ENCODE data around the gene DYRK1A. TPM values are rescaled to one million over a fixed set of nuclear protein-coding genes. Genes with fewer than 3 reads are reported as not detected.

Gene DYRK1A
- total RNA-seq, 4 donors from 2014 or later, result 76.5 to 105 (median 91.3) TPM

DNA sequence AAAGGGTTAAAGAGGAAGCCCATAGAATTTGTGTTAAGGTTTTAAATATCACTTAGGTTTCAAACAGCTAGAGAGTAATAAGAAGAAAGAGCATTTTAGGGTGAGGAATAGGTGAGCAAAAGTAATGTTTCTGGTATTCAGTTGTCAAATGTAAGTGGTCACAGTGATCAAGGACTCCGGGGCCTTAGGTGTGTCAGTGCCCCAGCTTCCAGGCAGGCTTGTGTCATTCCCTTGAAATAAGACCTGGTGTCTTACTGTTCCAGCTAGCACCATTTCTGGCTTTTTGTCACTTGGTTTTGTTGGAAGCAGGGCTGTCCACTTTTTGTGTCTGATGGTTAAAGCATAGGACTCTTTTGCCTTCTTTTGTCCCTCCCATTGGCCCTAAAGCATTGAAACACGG is 69.6 kb downstream of the DYRK1A start:
- peaks cover 37% of the 10 kb centered on the region for H3K4me1 ChIP-seq
- H3K9me3 ChIP-seq, result no peaks in the 10 kb centered on the region
- no peaks in the 10 kb centered on the region for H3K27me3 ChIP-seq
- no peaks in the 10 kb centered on the region for H3K36me3 ChIP-seq
- H3K4me3 ChIP-seq, result no peak overlapping the region
- no peak overlapping the region for H3K27ac ChIP-seq
- DNase-seq (ENCODE audit: low spot score in 2 of 2), result no peak
- WGBS, result 62% methylated on average over 2 of the region's 2 CpGs
- TF ChIP-seq EP300 (IDR thresholded peaks at IDR 0.05), result no peak
- TF ChIP-seq CTCF (IDR thresholded peaks at IDR 0.05), result no peak
- TF ChIP-seq POLR2A (IDR thresholded peaks at IDR 0.05), result no peak
- TF ChIP-seq POLR2AphosphoS5 (IDR thresholded peaks at IDR 0.05), result no peak

DNA sequence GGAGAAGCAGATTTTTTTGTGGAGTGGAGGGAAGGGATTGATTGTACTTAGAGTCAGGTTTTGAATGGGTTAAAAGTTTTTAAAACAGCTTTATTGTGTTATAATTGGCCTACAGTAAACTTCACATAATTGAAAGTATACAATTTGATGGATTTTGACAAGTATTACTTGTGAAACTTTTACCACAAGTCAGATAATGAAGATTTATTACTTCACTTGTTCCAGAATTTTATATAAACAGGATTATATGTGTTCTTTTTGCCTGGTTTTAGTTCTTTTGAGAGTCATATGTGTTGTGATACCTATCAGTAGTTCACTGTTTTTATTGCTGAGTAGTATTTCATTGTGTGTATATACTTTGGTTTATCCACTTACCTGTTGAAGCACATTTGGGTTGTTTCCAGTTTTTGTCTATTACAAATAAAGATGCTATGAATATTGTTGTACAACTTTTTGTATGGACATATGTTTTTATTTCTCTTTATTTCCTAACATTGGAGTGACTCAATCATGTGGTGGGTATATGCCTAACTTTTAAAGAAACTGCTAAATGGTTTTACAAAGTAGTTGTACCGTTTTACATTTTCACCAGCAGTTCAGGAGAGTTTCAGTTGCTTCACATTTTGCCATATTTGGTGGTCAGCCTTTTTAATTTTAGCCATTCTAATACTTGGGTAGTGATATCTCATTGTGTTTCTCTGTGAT is 71.0 kb downstream of the DYRK1A start:
- Histone ChIP-seq H3K27me3 (no peaks in the 10 kb centered on the region), H3K9me3 (no peaks in the 10 kb centered on the region), H3K4me1 (peaks cover 37% of the 10 kb centered on the region), H3K4me3 (no peak overlapping the region), H3K27ac (no peak overlapping the region), H3K36me3 (no peaks in the 10 kb centered on the region)
- 50% methylated on average over 1 of the region's 1 CpG for WGBS
- DNase-seq (ENCODE audit: low spot score in 2 of 2), result no peak
- TF ChIP-seq POLR2AphosphoS5 (IDR thresholded peaks at IDR 0.05), result no peak
- TF ChIP-seq POLR2A (IDR thresholded peaks at IDR 0.05), result no peak
- no peak for TF ChIP-seq EP300 (IDR thresholded peaks at IDR 0.05)
- no peak for TF ChIP-seq CTCF (IDR thresholded peaks at IDR 0.05)

DNA sequence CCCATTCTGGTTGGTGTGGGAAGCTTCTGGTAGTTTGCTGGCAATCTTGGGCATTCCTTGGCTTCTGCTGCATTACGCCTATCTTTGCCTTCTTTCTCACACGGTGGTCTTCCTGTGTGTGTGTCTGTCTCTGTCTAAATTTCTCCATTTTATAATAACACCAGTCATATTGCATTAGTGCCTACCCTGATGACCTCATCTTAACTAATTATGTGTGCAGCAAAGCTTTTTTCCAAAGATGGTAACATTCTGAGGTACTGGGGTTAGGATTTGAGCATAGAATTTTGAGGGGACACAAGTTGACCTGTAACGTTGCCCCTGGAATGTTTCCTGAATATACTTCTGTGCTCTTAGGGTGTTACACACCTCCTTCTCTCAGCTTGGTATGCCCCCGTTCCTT is 77.1 kb downstream of the DYRK1A start:
- Histone ChIP-seq H3K4me3 (no peak overlapping the region), H3K36me3 (peaks cover 3% of the 10 kb centered on the region), H3K9me3 (no peaks in the 10 kb centered on the region), H3K27ac (no peak overlapping the region), H3K4me1 (peaks cover 44% of the 10 kb centered on the region), H3K27me3 (no peaks in the 10 kb centered on the region)
- WGBS, result 86% methylated on average over 4 of the region's 4 CpGs
- DNase-seq (ENCODE audit: low spot score in 2 of 2), result no peak
- no peak for TF ChIP-seq EP300 (IDR thresholded peaks at IDR 0.05)
- no peak for TF ChIP-seq CTCF (IDR thresholded peaks at IDR 0.05)
- TF ChIP-seq POLR2AphosphoS5 (IDR thresholded peaks at IDR 0.05), result no peak
- TF ChIP-seq POLR2A (IDR thresholded peaks at IDR 0.05), result no peak

- peaks cover 3% of the 10 kb centered on the region for H3K36me3 ChIP-seq
- no peaks in the 10 kb centered on the region for H3K9me3 ChIP-seq
- WGBS, result 26% methylated on average over 5 of the region's 5 CpGs
- H3K27ac ChIP-seq, result no peak overlapping the region
- no peak overlapping the region for H3K4me3 ChIP-seq
- H3K27me3 ChIP-seq, result no peaks in the 10 kb centered on the region
- DNase-seq (ENCODE audit: low spot score in 2 of 2), result no peak
- H3K4me1 ChIP-seq, result peaks cover 40% of the 10 kb centered on the region
- no peak for TF ChIP-seq EP300 (IDR thresholded peaks at IDR 0.05)
- no peak for TF ChIP-seq POLR2AphosphoS5 (IDR thresholded peaks at IDR 0.05)
- no peak for TF ChIP-seq CTCF (IDR thresholded peaks at IDR 0.05)
- no peak for TF ChIP-seq POLR2A (IDR thresholded peaks at IDR 0.05)
These were observed 78.7 kb downstream of the DYRK1A start for GRCh38 chr21:37445228-37445627.

DNA sequence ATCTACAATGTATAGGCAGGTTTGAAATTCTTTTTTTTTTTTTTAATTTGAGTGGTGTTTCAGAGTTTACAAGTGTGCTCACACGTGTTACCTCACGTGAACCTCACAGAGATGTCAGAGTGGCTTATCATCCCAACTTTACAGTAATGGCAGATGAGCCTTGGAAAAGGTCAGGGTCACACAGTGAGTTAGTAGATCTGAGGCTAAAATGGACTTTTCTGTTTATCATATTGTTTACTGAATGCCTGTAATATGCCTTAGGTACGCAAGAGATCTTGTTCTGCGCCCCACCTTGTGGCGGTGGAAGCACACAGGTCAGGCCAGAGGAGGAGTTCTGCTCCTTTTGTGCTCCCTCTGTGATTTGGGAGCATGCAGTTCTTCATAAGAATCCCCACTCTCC is 80.0 kb downstream of the DYRK1A start:
- Histone ChIP-seq H3K27me3 (no peaks in the 10 kb centered on the region), H3K36me3 (peaks cover 3% of the 10 kb centered on the region), H3K9me3 (no peaks in the 10 kb centered on the region), H3K27ac (no peak overlapping the region), H3K4me3 (no peak overlapping the region), H3K4me1 (peaks cover 41% of the 10 kb centered on the region)
- DNase-seq (ENCODE audit: low spot score in 2 of 2), result no peak
- no peak for TF ChIP-seq EP300 (IDR thresholded peaks at IDR 0.05)
- no peak for TF ChIP-seq POLR2A (IDR thresholded peaks at IDR 0.05)
- no peak for TF ChIP-seq POLR2AphosphoS5 (IDR thresholded peaks at IDR 0.05)
- no peak for TF ChIP-seq CTCF (IDR thresholded peaks at IDR 0.05)
- WGBS, result 95% methylated on average over 5 of the region's 5 CpGs

Data from suprapubic skin (tissue), 4 donors.